Naive thymus-derived CD4-positive, alpha-beta T cell (primary cell): ENCODE data around the gene CPA3. TPM values are rescaled to one million over a fixed set of nuclear protein-coding genes. Genes with fewer than 3 reads are reported as not detected.
A peak's percentile ranks its signal among the peaks of the same experiment; 100 is the strongest.

Source experiments
- ATAC-seq: fragments of 150-1000 bp; cut with Tn5 transposase; 2 replicates; pipeline ENCODE4 v1.10.0; 2021; ENCODE audit warnings: mild to moderate bottlenecking, moderate library complexity
- CTCF ChIA-PET: fragments of 350-600 bp; sonication (Branson Sonifier 250); formaldehyde crosslinking; loops from one replicate; lab custom pipeline; 2021; ENCODE audit warnings: antibody characterized with exemption; lab: Charles Lee
- POLR2A ChIA-PET: fragments of 350-600 bp; sonication (Branson Sonifier 250); formaldehyde crosslinking; loops from one replicate; lab custom pipeline; 2021; ENCODE audit warnings: antibody characterized with exemption, inconsistent platforms; lab: Charles Lee
- DNase-seq, 9 donors: peaks; one replicate each; pipeline versions ENCODE4 v3.0.0 to v3.0.0-alpha.2; 2020 to 2022; ENCODE audit warnings: mixed read lengths in 1 of 9
- H3K27ac ChIP-seq: one replicate; pipeline ENCODE4 v1.7.0; 2013; ENCODE audit warnings: mild to moderate bottlenecking, low read depth, low read length, moderate library complexity
- H3K27me3 ChIP-seq, 2 donors: one replicate each; pipeline ENCODE4 v1.7.0; 2013; ENCODE audit warnings: low read length in 2 of 2, mild to moderate bottlenecking in 2 of 2, moderate library complexity in 2 of 2; ENCODE audit not compliant: control insufficient read depth in 2 of 2, insufficient read depth in 2 of 2
- H3K36me3 ChIP-seq, 3 experiments: 1 replicate in 2 of 3; 2 replicates in 1 of 3; pipeline ENCODE4 v1.7.0; 2013; ENCODE audit warnings: low read length in 3 of 3, mild to moderate bottlenecking in 3 of 3, moderate library complexity in 1 of 3; ENCODE audit not compliant: insufficient read depth in 3 of 3, control insufficient read depth in 2 of 3
- H3K4me1 ChIP-seq, 2 donors: one replicate each; pipeline ENCODE4 v1.7.0; 2013; ENCODE audit warnings: low read length in 2 of 2, mild to moderate bottlenecking in 2 of 2, moderate library complexity in 1 of 2; ENCODE audit not compliant: control insufficient read depth in 2 of 2, insufficient read depth in 2 of 2
- H3K4me3 ChIP-seq: 2 replicates; pipeline ENCODE4 v1.7.0; 2013; ENCODE audit warnings: mild to moderate bottlenecking, low read length
- H3K9me3 ChIP-seq, 3 experiments: 1 replicate in 2 of 3; 2 replicates in 1 of 3; pipeline ENCODE4 v1.7.0; 2013; ENCODE audit warnings: low read length in 3 of 3; ENCODE audit not compliant: control insufficient read depth in 2 of 3
- H3K27ac Mint-ChIP-seq, 9 donors: one replicate each; pipeline ENCODE4 v1.8.0; 2020 to 2022; ENCODE audit warnings: mixed read lengths in 9 of 9, mild to moderate bottlenecking in 8 of 9, moderate library complexity in 5 of 9, inconsistent platforms in 2 of 9
- H3K27me3 Mint-ChIP-seq, 5 donors: one replicate each; pipeline ENCODE4 v1.8.0; 2021 to 2022; ENCODE audit warnings: mixed read lengths in 5 of 5, mild to moderate bottlenecking in 1 of 5
- H3K36me3 Mint-ChIP-seq, 5 donors: one replicate each; pipeline ENCODE4 v1.8.0; 2020 to 2022; ENCODE audit warnings: mixed read lengths in 5 of 5, mild to moderate bottlenecking in 3 of 5, inconsistent platforms in 1 of 5
- H3K4me1 Mint-ChIP-seq, 7 donors: one replicate each; pipeline ENCODE4 v1.8.0; 2020 to 2022; ENCODE audit warnings: mixed read lengths in 7 of 7, mild to moderate bottlenecking in 3 of 7, inconsistent platforms in 1 of 7
- H3K4me3 Mint-ChIP-seq, 10 donors: one replicate each; pipeline ENCODE4 v1.8.0; 2020 to 2022; ENCODE audit warnings: mild to moderate bottlenecking in 10 of 10, mixed read lengths in 10 of 10, moderate library complexity in 6 of 10, inconsistent platforms in 2 of 10
- H3K9me3 Mint-ChIP-seq, 11 donors: one replicate each; pipeline ENCODE4 v1.8.0; 2020 to 2022; ENCODE audit warnings: mixed read lengths in 11 of 11, mild to moderate bottlenecking in 4 of 11, inconsistent platforms in 1 of 11, moderate library complexity in 1 of 11
- intact Hi-C, 2 donors: fragments of 100-400 bp; cut with micrococcal nuclease; formaldehyde crosslinking; loops; one replicate each; pipeline ENCODE4 v1.15.1; 2023
- polyA plus RNA-seq, 2 donors: library from polyadenylated mRNA; unstranded; fragments of 300-500 nt; fragmentation: Illumina TruSeq; gene quantifications; one replicate each; pipeline ENCODE4 v1.2.3, GENCODE V29; 2021
- total RNA-seq, 6 experiments: library from RNA in 5 of 6; stranded (reverse) in 5 of 6; gene quantifications; 1 replicate in 5 of 6; 2 replicates in 1 of 6; pipeline ENCODE4 v1.2.3 and lab custom pipeline; 2021 to 2026

Gene CPA3
- total and polyA plus RNA-seq, 7 experiments from 2014 or later: 4.1 to 9.9 TPM; not detected in 5

DNA sequence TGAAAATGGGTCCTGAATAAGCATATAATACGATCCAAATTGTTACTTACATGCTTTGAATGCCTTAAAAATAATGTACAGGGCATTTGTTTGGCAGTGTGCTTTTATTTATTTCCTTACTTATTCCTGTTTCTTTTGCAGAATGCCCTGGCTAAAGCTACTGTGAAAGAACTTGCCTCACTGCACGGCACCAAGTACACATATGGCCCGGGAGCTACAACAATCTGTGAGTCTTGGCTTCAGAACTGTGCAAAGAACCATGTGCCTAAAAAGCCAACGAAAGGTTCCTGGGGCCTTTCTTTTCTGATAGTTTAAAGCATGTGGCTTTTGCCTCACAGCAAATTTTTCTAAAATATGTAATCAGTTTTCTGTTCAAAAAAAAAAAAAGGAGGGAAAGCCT lies 7.8 kb upstream of the CPA3 start:
- DNase-seq: no peak
- H3K4me1 Mint-ChIP-seq: no peaks in the 10 kb centered on the region
- Histone ChIP-seq H3K4me1 (no peaks in the 10 kb centered on the region), H3K4me3 (no peak overlapping the region), H3K9me3 (no peaks in the 10 kb centered on the region), H3K27me3 (peaks cover 0 to 3% of the 10 kb centered on the region in 2 donors), H3K36me3 (no peaks in the 10 kb centered on the region), H3K27ac (no peak overlapping the region)
- peaks cover 0 to 14% (median 5%) of the 10 kb centered on the region in 5 donors for H3K27me3 Mint-ChIP-seq
- no peak overlapping the region for H3K4me3 Mint-ChIP-seq
- no peak for ATAC-seq
- CTCF ChIA-PET: no interaction called here
- intact Hi-C loops: no loop called here
- H3K36me3 Mint-ChIP-seq: no peaks in the 10 kb centered on the region
- H3K27ac Mint-ChIP-seq: no peak overlapping the region
- H3K9me3 Mint-ChIP-seq: peaks cover 0 to 2% (median 0%) of the 10 kb centered on the region in 11 donors
- POLR2A ChIA-PET: no interaction called here

DNA sequence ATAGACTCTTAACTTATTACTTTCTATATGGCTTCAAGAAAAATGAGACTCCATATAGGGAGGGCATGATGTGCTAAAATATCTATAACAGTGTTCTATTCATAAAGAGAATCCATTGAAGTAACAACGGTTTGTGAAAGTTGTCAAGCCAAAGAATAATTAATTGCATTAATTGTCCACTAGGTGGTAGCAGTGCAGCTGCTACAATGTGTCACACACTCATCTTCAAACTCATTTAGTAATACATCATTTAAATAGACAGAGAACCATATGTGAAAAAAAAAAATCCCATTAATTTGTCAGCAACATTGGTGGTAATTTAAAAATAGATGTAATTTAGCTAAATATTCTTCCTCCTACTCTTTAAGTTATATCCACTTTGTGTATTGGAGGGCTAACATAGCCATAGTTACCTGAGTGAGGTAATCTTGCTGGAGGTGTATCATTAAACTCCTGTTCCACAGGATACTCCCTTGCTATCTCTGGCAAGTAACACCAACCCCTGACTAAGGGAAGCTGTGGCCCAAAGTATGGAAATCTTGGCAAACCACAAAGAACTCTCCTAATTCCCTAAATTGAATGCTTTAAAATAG lies 3.7 kb upstream of the CPA3 start:
- peaks cover 0 to 3% of the 10 kb centered on the region in 2 donors for H3K27me3 ChIP-seq
- intact Hi-C loops: loop anchor here (1.0 to 5.0 kb wide), 5 partner anchors 82 to 412 kb away; no protein-coding TSS in a partner anchor
- DNase-seq (peak in 5 of 9 donors; percentile 4 to 35 (median 14)), ATAC-seq (peak; percentile 72)
- no peaks in the 10 kb centered on the region for H3K36me3 Mint-ChIP-seq
- no peaks in the 10 kb centered on the region for H3K9me3 ChIP-seq
- no peaks in the 10 kb centered on the region for H3K4me1 ChIP-seq
- H3K27me3 Mint-ChIP-seq: peaks cover 4 to 22% (median 13%) of the 10 kb centered on the region in 5 donors
- no peaks in the 10 kb centered on the region for H3K9me3 Mint-ChIP-seq
- H3K36me3 ChIP-seq: no peaks in the 10 kb centered on the region
- H3K27ac Mint-ChIP-seq: no peak overlapping the region
- POLR2A ChIA-PET: no interaction called here
- H3K4me3 ChIP-seq: no peak overlapping the region
- no peak overlapping the region for H3K27ac ChIP-seq
- no peaks in the 10 kb centered on the region for H3K4me1 Mint-ChIP-seq
- no peak overlapping the region for H3K4me3 Mint-ChIP-seq
- CTCF ChIA-PET: interaction anchor here (0.6 to 1.0 kb wide), 3 partner anchors 13 to 1139 kb away, joined by 3 to 4 read pairs (median 3); no protein-coding TSS in a partner anchor

DNA sequence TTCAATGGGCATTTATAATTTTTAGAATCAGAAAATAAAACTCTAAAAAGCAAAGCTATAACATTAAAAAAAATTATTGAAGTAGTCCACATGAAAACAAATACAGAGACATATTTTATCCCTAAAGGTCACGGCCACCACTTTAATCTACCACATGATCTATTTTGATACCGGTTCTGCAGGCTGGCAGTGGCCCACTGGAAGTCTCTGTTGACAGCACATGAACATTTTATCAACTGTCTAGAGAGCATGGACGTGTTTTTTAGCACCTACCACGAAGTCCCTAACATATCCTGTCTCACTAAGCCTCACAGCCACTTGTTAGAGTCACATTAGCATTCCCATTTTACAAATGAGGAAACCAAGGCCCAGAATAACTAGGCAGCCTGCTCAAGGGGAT lies 1.8 kb upstream of the CPA3 start:
- intact Hi-C loops: loop anchor here in 1 of 2 donors (5.0 kb wide), 1 partner anchor 409 kb away; no protein-coding TSS in a partner anchor
- Histone ChIP-seq H3K4me3 (no peak overlapping the region), H3K36me3 (no peaks in the 10 kb centered on the region), H3K9me3 (no peaks in the 10 kb centered on the region), H3K4me1 (no peaks in the 10 kb centered on the region), H3K27me3 (peaks cover 0 to 3% of the 10 kb centered on the region in 2 donors), H3K27ac (no peak overlapping the region)
- Mint-ChIP-seq H3K4me1 (peaks cover 0 to 1% (median 0%) of the 10 kb centered on the region in 7 donors), H3K27me3 (peaks cover 12 to 27% (median 21%) of the 10 kb centered on the region in 5 donors), H3K36me3 (no peaks in the 10 kb centered on the region), H3K9me3 (no peaks in the 10 kb centered on the region), H3K4me3 (no peak overlapping the region), H3K27ac (no peak overlapping the region)
- DNase-seq: no peak
- ATAC-seq: no peak
- ChIA-PET CTCF (interaction anchor here (1.1 kb wide), 1 partner anchor 9 kb away, joined by 4 read pairs; no protein-coding TSS in a partner anchor), POLR2A (no interaction called here)

DNA sequence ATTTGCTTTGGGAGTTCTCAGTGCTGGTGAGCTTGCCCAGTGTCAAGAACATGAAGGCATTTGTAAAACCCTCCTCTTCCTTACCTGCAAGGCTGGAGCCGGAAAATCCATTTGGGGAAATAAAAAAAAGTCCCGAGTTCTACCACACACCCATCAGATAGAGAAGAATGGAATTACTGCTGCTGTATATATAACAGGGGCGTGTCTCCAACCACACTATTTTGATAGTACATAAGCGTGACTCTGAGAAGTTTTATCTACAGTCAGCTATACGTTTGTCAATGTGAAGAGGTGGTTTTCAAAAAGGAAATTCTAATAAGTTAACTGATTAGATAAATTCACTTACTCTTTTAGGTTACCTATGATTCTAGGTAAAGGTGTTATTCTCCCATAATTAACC lies 1.3 kb upstream of the CPA3 start:
- no peak for DNase-seq
- peak; percentile 41 for ATAC-seq
- intact Hi-C loops: loop anchor here in 1 of 2 donors (5.0 kb wide), 1 partner anchor 408 kb away; no protein-coding TSS in a partner anchor
- H3K36me3 ChIP-seq: no peaks in the 10 kb centered on the region
- no peak overlapping the region for H3K4me3 ChIP-seq
- H3K9me3 ChIP-seq: no peaks in the 10 kb centered on the region
- peaks cover 0 to 1% (median 0%) of the 10 kb centered on the region in 7 donors for H3K4me1 Mint-ChIP-seq
- H3K27me3 ChIP-seq: peaks cover 0 to 3% of the 10 kb centered on the region in 2 donors
- peaks cover 12 to 27% (median 22%) of the 10 kb centered on the region in 5 donors for H3K27me3 Mint-ChIP-seq
- H3K4me3 Mint-ChIP-seq: no peak overlapping the region
- H3K9me3 Mint-ChIP-seq: no peaks in the 10 kb centered on the region
- no peaks in the 10 kb centered on the region for H3K4me1 ChIP-seq
- POLR2A ChIA-PET: no interaction called here
- no peak overlapping the region for H3K27ac ChIP-seq
- H3K27ac Mint-ChIP-seq: no peak overlapping the region
- no peaks in the 10 kb centered on the region for H3K36me3 Mint-ChIP-seq
- CTCF ChIA-PET: interaction anchor here (1.1 kb wide), 1 partner anchor 9 kb away, joined by 4 read pairs; no protein-coding TSS in a partner anchor

DNA sequence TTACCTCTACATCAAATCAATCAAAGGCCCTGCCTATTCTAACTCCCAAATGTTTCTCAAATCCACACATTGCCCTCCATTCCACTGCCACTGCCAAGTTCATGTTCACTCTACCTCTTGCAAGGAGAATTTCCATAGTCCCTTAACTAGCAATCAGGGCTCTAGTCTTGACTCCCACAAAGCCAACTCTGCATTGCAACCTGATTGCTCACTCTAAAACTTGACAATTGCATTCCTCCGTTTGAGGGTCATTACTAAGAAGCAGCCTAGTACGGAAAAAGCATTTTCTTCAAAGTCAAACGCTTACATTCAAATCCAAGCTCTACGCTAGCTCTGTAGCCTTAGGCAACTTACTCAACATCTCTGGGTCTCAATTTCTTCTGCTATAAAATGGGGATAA lies 1.2 kb downstream of the CPA3 start:
- ChIA-PET POLR2A (no interaction called here), CTCF (interaction anchor here (0.6 to 1.0 kb wide), 3 partner anchors 12 to 80 kb away, joined by 3 read pairs; no protein-coding TSS in a partner anchor)
- Mint-ChIP-seq H3K4me3 (no peak overlapping the region), H3K9me3 (no peaks in the 10 kb centered on the region), H3K4me1 (peaks cover 0 to 1% (median 0%) of the 10 kb centered on the region in 7 donors), H3K36me3 (no peaks in the 10 kb centered on the region), H3K27ac (no peak overlapping the region), H3K27me3 (peaks cover 12 to 29% (median 22%) of the 10 kb centered on the region in 5 donors)
- Histone ChIP-seq H3K9me3 (no peaks in the 10 kb centered on the region), H3K36me3 (no peaks in the 10 kb centered on the region), H3K27me3 (peaks cover 0 to 3% of the 10 kb centered on the region in 2 donors), H3K4me1 (no peaks in the 10 kb centered on the region), H3K27ac (no peak overlapping the region), H3K4me3 (no peak overlapping the region)
- DNase-seq (no peak), ATAC-seq (no peak)
- intact Hi-C loops: no loop called here

DNA sequence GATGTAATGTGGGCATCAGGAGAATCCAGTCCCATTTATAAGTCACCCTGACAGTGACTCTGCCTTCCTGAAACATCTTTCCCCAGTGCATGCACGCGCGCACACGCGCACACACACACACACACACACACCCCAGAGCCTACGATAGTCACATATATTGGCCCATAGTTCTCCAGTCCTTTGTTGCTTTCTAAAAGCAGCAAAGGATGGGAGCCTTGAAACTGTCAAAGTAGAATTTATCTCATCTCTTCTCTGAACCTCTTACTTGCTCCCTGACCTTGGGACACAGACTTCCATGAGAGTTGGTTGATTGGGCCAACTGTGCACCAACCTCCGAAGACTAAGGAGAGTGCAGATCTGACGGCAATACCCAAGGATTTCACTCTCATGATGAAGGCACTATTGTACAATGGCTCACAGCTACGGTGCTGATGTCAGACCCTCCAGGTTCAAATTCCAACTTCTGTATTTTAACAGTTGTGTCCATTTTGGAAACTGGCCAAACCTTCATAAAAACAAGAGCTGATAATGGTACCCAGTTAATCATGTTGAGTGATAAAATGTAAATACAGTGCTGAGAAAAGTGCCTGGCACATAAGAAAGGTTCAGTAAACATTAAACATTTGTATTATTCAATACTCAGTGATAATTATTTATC lies 8.3 kb downstream of the CPA3 start:
- H3K27ac ChIP-seq: no peak overlapping the region
- CTCF ChIA-PET: interaction anchor here (1.3 kb wide), 1 partner anchor 12 kb away, joined by 3 read pairs; no protein-coding TSS in a partner anchor
- no peak overlapping the region for H3K4me3 ChIP-seq
- DNase-seq: no peak
- no peaks in the 10 kb centered on the region for H3K4me1 ChIP-seq
- no peaks in the 10 kb centered on the region for H3K9me3 Mint-ChIP-seq
- no peak overlapping the region for H3K4me3 Mint-ChIP-seq
- no peak overlapping the region for H3K27ac Mint-ChIP-seq
- H3K27me3 Mint-ChIP-seq: peaks cover 2 to 20% (median 11%) of the 10 kb centered on the region in 5 donors
- POLR2A ChIA-PET: no interaction called here
- intact Hi-C loops: no loop called here
- no peaks in the 10 kb centered on the region for H3K4me1 Mint-ChIP-seq
- H3K36me3 ChIP-seq: no peaks in the 10 kb centered on the region
- no peak for ATAC-seq
- H3K9me3 ChIP-seq: no peaks in the 10 kb centered on the region
- H3K27me3 ChIP-seq: no peaks in the 10 kb centered on the region
- H3K36me3 Mint-ChIP-seq: no peaks in the 10 kb centered on the region
